ENCODE results near the gene DIAPH2.

Gene DIAPH2

DNA sequence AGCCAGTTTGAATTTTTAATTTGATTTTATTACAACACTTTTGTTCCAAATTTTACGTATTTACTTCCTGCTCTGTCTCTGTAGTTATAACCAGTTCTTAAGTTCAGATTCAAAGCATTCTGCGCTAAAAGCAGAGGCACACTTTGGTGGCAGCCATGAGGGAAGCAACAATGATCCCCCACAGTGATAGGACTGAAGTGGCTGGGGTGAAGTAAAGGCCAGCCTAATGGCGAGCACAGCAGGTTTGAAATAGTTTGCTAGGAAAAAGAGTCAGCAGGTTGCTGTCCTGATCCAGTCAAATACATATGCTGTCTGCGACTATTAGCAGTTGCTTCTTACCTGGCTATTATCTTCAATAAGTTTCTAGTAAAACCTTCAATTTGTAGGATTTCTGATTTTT lies 375.4 kb downstream of the DIAPH2 start:
- DNase-seq = no peak

DNA sequence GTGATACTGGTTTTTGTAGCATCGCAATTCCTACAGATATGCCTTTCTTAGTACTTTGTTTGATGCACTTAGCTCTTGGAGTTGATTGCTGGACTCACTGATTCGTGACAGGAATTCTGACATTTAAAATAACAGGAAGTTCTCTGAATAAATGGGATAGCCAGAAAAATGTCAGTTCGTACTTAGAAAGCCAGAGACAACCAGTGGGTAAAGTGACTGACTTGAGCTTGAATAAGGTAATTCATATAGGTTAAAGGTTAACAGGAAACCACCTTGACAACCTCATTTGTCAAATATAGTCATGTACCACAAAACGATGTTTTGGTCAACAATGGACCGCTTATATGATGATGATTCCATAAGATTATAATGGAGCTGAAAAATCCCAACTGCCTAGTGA lies 380.4 kb downstream of the DIAPH2 start:
- no peak for DNase-seq

DNA sequence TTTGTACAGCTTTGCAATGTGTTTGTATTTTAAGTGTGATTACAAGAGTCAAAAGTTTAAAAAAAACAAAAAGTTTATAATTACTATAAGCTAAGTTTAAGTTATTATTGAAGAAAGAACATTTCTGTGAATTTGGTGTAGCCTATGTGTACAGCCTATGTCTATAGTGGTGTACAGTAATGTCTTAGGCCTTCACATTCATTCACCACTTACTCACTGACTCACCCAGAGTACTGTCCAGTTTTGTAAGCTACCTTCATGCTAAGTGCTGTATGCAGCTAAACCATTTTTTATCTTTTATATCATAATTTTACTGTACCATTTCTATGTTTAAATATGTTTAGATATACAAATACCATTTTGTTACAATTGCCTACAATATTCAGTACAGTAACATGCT lies 381.3 kb downstream of the DIAPH2 start:
- no peak for DNase-seq

DNA sequence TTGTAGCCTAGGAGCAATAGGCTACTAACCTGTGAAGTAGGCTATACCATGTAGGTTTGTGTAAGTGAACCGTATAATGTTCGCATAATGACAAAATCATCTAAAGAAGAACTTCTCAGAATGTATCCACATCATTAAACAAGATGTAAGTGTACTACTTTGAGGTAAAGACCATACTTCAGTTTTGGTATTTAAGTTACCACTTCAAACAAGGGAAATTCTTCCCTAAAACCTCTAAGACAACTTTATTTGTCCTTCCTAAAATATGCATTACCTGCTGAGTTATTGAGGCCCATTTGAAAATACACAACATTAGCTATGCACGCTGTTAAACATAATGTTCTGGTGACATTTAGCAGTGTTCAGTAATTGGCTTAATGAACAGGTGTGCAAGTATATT lies 381.7 kb downstream of the DIAPH2 start:
- no peak for DNase-seq

DNA sequence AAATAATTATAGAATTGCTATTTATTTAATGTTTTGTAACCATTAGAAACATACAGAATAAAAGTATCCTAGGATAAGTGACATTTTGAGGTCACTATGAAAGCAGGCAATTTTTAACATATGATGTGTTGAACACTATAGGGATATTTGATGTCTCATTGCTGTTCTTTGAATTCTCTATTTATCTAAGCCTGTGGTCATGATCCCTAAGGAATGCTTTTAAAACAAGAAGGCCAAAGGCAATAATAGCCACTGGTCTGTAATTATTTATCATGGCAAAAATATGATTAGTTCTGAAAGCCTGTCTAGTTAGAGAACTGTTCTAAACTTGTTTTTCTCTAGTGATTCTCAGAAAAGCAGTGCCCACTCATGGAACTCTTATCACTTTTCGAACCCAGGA lies 385.7 kb downstream of the DIAPH2 start:
- no peak for DNase-seq

DNA sequence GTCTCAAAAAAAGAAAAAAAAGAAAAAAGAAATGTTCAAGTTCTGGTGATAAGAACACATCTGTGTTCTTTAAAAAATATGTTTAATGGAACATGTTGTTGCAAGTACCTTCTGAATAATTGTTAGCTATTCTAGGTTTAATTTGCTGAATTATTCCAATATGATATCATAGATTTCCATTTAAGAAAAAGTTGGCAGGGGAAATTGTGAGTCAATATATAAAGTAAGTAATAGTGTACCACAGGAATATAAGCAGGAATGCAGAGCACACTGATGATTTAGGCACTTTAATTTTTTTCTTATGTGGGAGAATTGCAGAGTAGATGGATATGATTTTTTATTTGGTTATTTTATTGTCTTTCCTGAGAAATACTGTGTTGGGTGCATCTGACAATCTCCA lies 389.8 kb downstream of the DIAPH2 start:
- no peak for DNase-seq

DNA sequence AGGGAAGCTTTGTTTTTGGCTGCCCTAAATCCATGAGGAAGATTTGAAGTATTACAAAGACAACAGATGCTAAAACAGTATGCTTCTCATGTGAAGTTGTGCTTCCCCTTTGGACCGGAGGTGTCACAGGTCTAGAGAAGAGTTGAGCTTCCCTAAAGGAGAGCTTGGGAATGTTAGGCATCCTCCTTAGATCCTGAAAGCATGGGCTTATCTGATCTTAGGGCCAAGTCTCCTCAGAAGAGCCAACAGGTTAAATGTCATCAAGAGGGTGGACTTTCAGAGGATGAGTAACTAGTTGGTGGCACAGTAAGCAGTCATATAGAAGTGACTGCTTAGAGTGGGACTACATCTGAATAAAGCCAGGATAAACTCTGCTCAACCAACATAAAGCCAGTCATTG lies 404.5 kb downstream of the DIAPH2 start:
- no peak for DNase-seq

DNA sequence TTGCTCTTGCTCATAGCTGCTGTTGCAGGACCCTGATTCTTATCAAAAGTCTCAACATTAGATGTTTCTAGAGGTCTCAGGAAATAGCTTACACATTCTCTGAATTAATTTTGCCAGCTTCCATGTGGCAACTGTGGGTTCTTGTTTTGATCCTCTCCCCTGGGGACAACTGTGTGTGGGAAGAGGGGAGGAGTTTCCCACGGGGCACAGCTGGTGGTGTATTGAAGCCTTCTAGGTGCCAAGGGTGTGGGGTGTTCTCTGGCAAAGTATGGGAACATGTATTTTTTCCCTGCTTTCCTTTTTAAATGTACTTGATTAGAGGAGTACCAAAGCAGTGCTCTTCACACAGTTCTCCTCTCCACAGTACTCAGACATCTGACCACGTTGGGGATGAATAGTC lies 411.7 kb downstream of the DIAPH2 start:
- no peak for DNase-seq

DNA sequence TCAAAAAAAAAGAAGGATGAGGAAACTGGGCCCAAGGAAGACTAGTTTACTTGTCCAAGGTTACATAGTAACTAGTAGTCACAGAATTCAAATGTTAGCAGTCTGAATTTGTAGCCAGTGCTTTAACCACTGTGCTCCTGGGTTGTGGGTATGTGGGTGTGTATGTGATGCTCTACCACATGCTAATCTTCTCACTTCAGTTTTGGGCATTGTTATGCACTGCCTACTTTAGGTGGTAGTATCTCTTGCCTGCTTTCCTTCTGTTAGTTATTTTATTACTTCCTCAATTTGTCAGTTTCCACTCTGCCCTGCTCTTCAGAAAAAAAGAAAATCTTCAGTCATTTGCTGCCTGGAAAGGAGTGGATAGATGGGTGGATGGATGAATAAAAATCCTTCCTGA lies 418.3 kb downstream of the DIAPH2 start:
- no peak for DNase-seq

DNA sequence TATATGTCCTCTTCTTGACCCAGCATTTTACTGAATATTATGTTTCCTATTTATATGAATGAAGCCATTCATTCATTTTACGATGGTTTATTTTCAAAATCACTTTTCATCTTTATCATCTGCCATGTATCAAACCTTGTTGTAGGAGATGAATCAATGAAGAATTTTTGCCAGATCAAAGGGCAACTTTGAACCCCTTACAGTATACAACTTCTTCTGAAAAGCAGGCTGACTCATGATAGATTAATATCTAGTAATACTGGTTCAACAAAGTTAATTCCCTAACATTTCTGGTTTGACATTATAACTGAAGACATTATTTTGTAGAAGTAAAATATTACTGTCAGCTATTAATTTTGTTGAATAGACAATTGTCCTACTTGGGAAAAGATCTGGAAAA lies 425.1 kb downstream of the DIAPH2 start:
- DNase-seq = no peak

DNA sequence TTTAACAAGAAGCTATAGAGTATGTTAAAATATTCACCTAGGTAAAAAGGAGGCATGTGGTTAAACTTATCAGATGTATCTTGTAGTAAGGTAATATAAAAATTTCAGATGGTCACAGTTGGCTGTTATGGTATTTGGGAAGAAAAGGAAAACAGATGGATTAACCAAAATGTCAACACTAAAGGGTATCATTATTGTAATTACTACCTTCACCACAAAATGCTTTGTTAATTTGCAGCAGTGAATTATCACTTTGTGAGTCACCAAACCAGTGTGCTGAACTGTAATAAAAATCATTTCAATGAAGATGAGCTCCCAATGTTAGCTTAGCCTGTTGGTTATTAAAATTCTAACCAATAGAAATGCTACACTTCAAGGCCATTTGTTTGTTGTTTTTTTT lies 432.9 kb downstream of the DIAPH2 start:
- no peak for DNase-seq

DNA sequence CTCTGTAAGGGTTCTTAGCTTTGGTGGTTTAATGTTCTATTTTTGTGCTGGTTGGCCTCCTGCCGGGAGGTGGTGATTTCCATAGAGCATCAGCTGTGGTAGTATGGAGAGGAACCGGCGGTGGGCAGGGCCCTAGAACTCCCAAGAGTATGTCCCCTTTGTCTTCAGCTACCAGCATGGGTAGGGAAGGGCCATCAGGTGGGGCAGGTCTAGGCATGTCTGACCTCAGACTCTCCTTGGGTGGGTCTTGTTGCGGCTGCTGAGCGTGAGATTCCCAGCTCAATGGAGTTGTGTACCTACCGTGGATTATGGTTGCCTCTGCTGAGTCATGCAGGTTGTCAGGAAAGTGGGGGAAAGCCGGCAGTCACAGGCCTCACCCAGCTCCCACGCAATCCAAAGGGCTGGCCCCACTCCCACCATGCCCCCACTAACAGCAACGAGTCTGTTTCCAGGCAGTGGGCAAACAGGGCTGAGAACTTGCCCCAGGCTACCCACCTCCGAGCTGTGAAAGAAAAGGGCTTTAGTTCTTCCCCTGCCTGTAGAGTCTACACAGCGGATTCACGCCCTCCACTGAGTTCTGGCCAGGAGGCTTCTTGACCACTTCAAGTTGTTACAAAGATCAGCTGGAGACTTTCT lies 434.9 kb downstream of the DIAPH2 start:
- DNase-seq = no peak

DNA sequence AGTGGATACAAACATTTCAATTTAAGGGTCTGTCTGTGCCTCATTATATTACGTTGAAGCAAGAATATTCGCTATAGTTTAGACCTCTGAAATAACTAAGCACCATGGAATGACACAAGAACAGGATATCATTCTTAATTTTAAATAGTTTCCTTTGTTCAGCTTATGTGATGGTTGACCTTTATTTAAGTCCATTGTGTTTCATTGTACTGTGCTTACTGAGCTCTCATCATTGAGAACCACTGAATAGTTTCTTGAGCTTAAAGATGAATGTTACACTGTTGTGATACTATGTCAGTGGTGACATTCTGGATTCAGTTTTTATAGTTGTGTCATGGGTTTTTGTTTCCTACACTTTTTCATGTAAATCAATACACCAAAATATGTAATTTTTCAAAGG lies 438.4 kb downstream of the DIAPH2 start:
- DNase-seq = no peak

DNA sequence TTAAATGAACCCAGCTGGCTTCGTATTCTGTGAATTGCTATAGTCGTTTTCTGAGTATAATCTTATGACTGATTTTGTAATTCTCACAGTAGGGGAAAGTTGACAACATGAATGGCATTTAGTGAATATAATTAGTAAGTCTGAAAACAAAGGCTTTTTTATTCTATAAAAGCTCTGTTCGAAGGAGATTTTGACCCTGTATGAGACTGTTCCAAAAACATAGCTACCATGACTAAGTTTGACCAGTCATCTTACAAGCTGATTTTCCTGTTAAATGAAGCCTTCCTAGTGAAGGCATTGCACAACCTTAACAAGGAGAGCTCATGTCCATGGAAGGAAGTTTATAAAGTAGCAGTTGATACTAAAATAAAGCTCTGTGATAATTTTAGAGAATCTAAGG lies 441.4 kb downstream of the DIAPH2 start:
- DNase-seq = no peak

DNA sequence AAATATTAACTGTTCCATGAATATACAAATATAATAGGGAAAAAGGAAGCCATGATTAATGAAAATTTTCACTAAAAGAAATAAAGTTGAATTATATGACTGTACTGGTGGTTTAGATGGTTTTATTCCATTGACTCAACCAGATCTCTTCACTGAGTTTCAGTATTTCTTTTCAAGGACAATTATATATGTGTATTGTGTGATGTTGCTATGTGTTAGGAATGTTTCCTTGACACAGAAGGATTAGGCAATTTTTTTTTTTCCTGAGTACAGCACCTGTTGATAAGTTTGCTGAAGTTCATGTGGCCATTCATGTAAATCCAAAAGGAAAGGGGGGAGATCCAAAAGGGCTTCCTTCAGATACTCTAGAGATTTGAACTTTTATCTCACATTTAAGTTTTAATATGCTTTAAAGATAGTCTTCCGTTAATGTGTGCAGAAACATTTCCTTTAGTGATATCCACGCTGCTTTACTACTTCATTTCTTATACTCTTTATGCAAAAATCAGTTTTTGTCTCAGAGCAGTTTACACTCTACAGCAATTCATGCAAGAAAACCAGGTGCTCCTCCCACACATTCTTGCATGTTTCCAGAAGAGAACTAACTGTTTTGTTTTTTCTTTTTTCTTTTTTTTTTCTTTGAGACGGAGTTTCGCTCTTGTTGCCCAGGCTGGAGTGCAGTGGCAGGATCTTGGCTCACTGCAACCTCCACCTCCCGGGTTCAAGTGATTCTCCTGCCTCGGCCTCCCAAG lies 448.2 kb downstream of the DIAPH2 start:
- no peak for DNase-seq

DNA sequence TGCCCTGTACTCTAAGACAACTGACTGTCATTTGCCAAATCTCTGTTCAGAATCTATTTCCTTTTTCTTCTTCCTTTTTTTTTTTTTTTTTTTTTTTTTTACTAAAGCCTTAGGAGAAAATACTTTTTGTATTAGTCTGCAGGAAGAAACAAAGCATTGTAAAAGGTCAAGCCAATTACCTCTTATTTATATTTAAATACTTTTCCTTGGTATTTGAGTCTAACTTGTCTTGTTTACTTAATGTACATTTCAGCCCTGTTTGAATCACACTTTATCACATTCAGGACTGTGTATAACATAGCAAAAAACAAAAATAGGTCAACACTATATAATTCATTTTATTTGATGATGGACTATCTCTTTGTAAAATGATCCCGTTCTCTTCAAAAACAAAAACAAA lies 461.3 kb downstream of the DIAPH2 start:
- DNase-seq = no peak

DNA sequence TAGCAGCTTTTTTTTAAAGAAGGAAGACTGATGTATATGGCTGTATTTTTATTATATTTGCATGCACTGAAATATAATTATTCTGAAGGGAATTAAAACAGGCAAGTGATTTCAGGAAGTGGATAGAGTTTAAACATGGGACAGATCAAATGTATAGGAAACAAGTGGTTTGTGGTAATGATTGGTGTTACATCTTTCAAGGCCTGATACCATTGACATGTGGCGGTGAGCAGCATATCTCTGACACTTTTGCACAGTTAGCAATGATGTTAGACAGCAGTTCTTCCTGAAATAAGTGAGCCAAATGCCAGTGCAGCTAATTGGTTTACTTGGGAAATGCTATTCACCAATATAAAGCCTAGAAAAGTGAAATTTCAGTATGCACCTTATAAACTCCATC lies 471.2 kb downstream of the DIAPH2 start:
- DNase-seq = no peak

DNA sequence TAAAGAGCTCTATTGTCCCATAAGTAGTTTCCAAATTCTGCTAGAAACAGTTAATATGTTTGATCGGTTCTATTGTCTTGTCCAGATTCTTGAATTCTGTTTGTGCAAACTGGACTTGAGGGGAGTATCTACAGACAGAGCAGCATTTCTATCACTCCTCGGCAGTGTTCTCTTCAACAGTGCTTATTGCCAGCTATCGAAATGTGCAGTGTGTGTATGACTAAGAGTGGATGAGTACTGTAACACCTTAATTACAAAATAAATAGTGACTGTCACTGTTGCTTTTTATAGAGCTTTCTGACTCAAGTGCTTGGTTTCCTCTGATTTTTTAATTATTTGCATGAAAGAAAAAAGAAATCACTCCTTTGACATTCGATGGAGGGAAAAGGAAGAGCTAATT lies 473.6 kb downstream of the DIAPH2 start:
- no peak for DNase-seq

DNA sequence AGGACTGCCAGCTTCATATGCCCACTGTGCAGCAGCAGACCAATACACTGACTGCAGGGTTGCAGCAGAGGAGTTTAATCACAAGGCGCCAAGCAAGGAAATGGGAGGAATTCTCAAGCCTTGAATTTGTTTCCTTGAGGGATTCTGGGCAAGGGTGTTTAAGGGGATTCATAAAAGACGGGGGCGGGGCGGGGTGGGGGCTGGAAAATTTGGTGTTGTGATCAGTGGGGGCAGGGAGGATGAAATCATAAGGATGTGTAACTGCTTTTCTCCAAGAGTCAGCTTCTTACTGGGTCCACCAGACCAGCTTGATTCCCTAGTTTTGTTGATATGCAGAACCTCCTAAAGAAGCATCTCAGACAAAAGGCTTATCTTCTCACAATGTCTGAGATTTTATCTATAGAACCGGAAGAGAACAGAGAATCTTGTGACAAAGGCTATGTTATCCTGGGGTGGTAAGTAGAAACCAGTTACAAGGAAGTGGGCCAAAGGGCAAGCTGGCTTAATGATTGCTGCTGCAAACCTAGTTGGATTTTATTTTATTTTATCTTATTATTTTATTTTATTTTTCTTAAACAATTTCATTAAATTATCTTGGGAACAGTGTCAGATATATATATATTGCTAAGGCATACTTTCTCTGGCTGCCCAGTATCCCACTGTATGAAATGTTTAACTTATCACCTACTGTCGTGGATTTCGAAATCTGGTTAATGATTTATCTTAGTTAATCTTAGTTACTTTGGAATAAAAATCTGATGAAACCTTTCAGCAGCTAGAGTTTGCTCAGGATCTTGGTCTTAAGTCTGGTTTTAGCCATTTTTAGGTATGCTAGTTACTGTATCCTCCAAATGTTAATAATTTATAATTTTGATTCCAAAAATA lies 475.5 kb downstream of the DIAPH2 start:
- DNase-seq = no peak

DNA sequence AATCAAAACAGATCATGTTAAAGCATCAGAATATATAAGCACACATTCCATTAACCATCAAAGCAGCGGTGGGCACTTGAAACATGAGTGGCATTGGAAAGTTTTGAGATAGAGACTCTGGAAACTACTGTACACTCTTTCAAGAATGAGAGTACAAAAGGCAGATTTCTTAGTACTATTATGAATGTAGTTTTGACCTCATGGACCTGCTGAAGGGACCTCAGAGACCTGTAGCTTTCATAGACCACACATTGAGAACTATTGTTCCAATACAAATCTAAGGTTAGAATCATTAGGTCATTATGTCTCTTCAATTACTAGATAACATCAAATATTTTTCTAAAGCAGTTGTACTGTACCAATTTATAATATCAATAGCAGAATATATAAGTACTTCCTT lies 482.7 kb downstream of the DIAPH2 start:
- no peak for DNase-seq

DNA sequence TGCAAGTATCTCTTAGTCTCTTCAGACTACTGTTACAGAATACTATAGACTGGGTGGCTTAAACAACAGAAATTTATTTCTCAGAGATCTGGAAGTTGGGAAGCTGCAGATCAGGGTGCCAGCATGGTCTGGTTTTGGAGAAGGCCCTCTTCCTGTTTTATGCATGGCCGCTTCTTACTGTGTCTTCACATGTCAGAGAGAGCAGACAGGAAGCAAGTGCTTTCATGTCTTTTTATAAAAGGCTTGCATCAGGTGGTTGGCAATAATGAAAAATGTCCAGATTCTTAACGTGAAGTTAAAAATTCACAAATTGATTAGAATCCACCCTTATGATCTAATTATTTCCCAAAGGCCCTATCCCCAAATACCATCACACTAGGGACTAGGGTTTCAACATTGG lies 484.0 kb downstream of the DIAPH2 start:
- DNase-seq = no peak

DNA sequence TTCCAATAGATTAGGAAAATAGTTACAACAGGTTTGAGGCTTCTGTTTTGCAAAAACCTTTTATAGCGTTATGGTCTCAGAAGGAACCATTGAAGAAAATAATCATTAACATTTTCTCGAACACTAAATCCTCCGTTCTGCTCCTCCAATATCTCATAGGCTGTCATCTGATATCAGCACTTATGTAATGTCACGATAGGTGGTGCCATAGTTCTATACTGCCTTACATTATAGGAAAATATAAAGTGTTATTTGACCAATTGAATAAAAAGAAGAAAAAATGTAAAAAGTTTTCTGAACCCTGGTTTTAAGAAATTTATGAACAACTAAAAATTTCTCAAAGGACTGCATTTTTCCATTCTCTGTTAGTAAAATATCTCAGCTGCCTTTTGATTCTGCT lies 490.5 kb downstream of the DIAPH2 start:
- DNase-seq = no peak

DNA sequence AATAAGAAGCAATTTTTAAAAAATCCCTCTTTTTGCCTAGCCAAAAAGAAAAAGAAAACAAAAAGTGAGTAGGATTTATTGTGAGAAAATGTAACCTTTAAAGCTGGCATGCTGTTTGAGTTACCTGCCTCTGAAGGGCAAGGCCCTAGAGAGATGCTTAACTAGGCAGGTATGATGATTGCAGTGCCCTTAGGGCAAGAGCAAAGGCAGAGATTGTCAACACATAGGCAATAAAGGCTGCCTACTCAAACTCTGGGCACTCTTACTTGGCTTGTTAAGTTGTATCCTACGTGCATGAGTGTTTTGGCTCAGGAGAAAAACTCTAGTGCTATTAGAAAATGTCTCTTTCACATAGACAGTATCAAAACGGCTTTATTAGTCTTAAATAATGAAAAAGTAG lies 505.0 kb downstream of the DIAPH2 start:
- DNase-seq = no peak

DNA sequence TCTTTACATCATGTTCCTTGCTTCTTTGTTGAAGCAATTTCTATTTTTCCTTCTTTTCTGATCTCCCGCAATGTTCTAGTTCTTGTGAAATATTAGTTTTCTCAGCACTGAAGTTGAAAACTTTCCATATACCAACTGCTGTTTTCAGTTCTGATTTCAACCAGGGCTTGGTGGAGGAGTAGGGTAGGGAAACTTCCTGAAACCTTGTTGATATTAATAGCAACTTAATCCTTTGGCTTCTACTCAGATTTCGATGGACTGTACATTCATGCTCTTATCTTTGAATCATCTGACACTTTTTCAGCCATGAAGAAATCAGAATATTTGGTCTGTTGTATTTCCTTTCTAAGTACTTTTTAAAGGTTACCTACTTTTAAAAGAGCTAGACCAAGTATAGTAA lies 514.9 kb downstream of the DIAPH2 start:
- DNase-seq = no peak

Data from C1 segment of cervical spinal cord (tissue), 14 donors.